Liver (tissue), 9 donors: ENCODE results near the gene PTH2. TPM values are rescaled to one million over a fixed set of nuclear protein-coding genes. Genes with fewer than 3 reads are reported as not detected.

Experiments
- DNase-seq: peaks from one replicate; pipeline ENCODE4 v3.0.0-alpha.2; 2017; ENCODE audit warnings: low spot score
- H3K27ac ChIP-seq, 2 donors: one replicate each; pipeline ENCODE4 v1.7.0; 2013; ENCODE audit warnings: inconsistent platforms in 2 of 2, low read length in 2 of 2, control low read depth in 1 of 2, low read depth in 1 of 2, mild to moderate bottlenecking in 1 of 2
- H3K27me3 ChIP-seq, 4 donors: one replicate each; pipeline versions ENCODE4 v1.6.1 to v1.7.0; 2013; ENCODE audit warnings: low read length in 3 of 4, inconsistent platforms in 1 of 4, mild to moderate bottlenecking in 1 of 4, moderate library complexity in 1 of 4; ENCODE audit not compliant: control insufficient read depth in 4 of 4, insufficient read depth in 4 of 4
- H3K36me3 ChIP-seq, 4 donors: one replicate each; pipeline versions ENCODE4 v1.6.1 to v1.7.0; 2013; ENCODE audit warnings: low read length in 3 of 4, mild to moderate bottlenecking in 3 of 4, low read depth in 1 of 4, moderate library complexity in 1 of 4; ENCODE audit not compliant: control insufficient read depth in 4 of 4, insufficient read depth in 3 of 4
- H3K4me1 ChIP-seq, 4 donors: one replicate each; pipeline versions ENCODE4 v1.6.1 to v1.7.0; 2013; ENCODE audit warnings: low read length in 3 of 4, mild to moderate bottlenecking in 3 of 4, moderate library complexity in 1 of 4; ENCODE audit not compliant: control insufficient read depth in 4 of 4, insufficient read depth in 4 of 4
- H3K4me3 ChIP-seq, 3 donors: one replicate each; pipeline versions ENCODE4 v1.6.1 to v1.7.0; 2013; ENCODE audit warnings: low read length in 3 of 3, control low read depth in 1 of 3, low read depth in 1 of 3, mild to moderate bottlenecking in 1 of 3
- H3K9ac ChIP-seq, 2 donors: one replicate each; pipeline ENCODE4 v1.7.0; 2013; ENCODE audit warnings: low read length in 2 of 2, mild to moderate bottlenecking in 2 of 2, moderate library complexity in 2 of 2, control low read depth in 1 of 2, low read depth in 1 of 2
- H3K9me3 ChIP-seq, 4 donors: one replicate each; pipeline versions ENCODE4 v1.6.1 to v1.7.0; 2013; ENCODE audit warnings: low read length in 3 of 4; ENCODE audit not compliant: control insufficient read depth in 4 of 4
- CTCF ChIP-seq: fragments of 150-350 bp; IDR thresholded peaks from 2 replicates; pipeline ENCODE4 v1.5.1; 2017; ENCODE audit warnings: improper control_type of control experiment, low read depth, low read length; ENCODE audit not compliant: missing input control
- EGR1 ChIP-seq, 2 donors: IDR thresholded peaks; 2 replicates each; pipeline ENCODE4 v1.6.1; 2016 to 2018; ENCODE audit warnings: antibody characterized with exemption in 2 of 2, low read depth in 2 of 2
- FOXA1 ChIP-seq: IDR thresholded peaks from 2 replicates; pipeline ENCODE4 v1.6.1; 2016; ENCODE audit warnings: antibody characterized with exemption
- FOXA2 ChIP-seq: IDR thresholded peaks from 2 replicates; pipeline ENCODE4 v1.6.1; 2016; ENCODE audit warnings: antibody characterized with exemption
- GABPA ChIP-seq, 2 donors: IDR thresholded peaks in 1 of 2; conservative IDR thresholded peaks in 1 of 2; 2 replicates each; pipeline ENCODE4 v1.6.1; 2016; ENCODE audit warnings: antibody characterized with exemption in 2 of 2, mild to moderate bottlenecking in 1 of 2, moderate library complexity in 1 of 2
- HNF4A ChIP-seq, 2 donors: conservative IDR thresholded peaks; 2 replicates each; pipeline ENCODE4 v1.6.1; 2016; ENCODE audit warnings: antibody characterized with exemption in 2 of 2, mild to moderate bottlenecking in 2 of 2
- HNF4G ChIP-seq: IDR thresholded peaks from 2 replicates; pipeline ENCODE4 v1.6.1; 2016; ENCODE audit warnings: antibody characterized with exemption
- JUND ChIP-seq, 2 donors: IDR thresholded peaks; 2 replicates each; pipeline ENCODE4 v1.6.1; 2016; ENCODE audit warnings: antibody characterized with exemption in 2 of 2
- MAX ChIP-seq: IDR thresholded peaks from 2 replicates; pipeline ENCODE4 v1.6.1; 2016; ENCODE audit warnings: antibody characterized with exemption
- NR2F2 ChIP-seq: IDR thresholded peaks from 2 replicates; pipeline ENCODE4 v1.6.1; 2016; ENCODE audit warnings: antibody characterized with exemption
- RAD21 ChIP-seq, 2 donors: IDR thresholded peaks; 2 replicates each; pipeline ENCODE4 v1.6.1; 2016; ENCODE audit warnings: antibody characterized with exemption in 2 of 2, mild to moderate bottlenecking in 2 of 2
- REST ChIP-seq: IDR thresholded peaks from 2 replicates; pipeline ENCODE4 v1.6.1; 2016; ENCODE audit warnings: antibody characterized with exemption, mild to moderate bottlenecking
- RXRA ChIP-seq, 2 donors: IDR thresholded peaks; 2 replicates each; pipeline ENCODE4 v1.6.1; 2017 to 2018; ENCODE audit warnings: antibody characterized with exemption in 2 of 2, mild to moderate bottlenecking in 1 of 2
- SP1 ChIP-seq: IDR thresholded peaks from 2 replicates; pipeline ENCODE4 v1.6.1; 2018; ENCODE audit warnings: antibody characterized with exemption, mild to moderate bottlenecking
- TAF1 ChIP-seq: conservative IDR thresholded peaks from 2 replicates; pipeline ENCODE4 v1.6.1; 2016; ENCODE audit warnings: antibody characterized with exemption, mild to moderate bottlenecking
- YY1 ChIP-seq: IDR thresholded peaks from 2 replicates; pipeline ENCODE4 v1.6.1; 2016; ENCODE audit warnings: antibody characterized with exemption, mild to moderate bottlenecking
- ZBTB33 ChIP-seq: IDR thresholded peaks from 2 replicates; pipeline ENCODE4 v1.6.1; 2016; ENCODE audit warnings: antibody characterized with exemption
- WGBS: extraction: QIAGEN DNeasy Blood & Tissue Kit; methylation state at CpG from one replicate; pipeline ENCODE4 v1.1.7; 2013; 5-methylcytosine and 5-hydroxymethylcytosine counted together
- polyA plus RNA-seq, 2 donors: library from polyadenylated mRNA; stranded (reverse) in 1 of 2; unstranded in 1 of 2; fragments of 200-250 nt in 1 of 2; fragments of >200 nt in 1 of 2; fragmentation: Nextera tagmentation in 1 of 2; extraction: Ambion mirVana in 1 of 2; gene quantifications; one replicate each; pipeline versions ENCODE4 v1.2.1 to v1.2.3, GENCODE V29; 2013 to 2015
- total RNA-seq, 2 donors: library from RNA; depleted of rRNA; stranded (reverse); fragments of >200 nt; gene quantifications; one replicate each; pipeline ENCODE4 v1.2.3, GENCODE V29; 2014
- donor health status: healthy.
- donor health status: healthy.
- donor health status: healthy.
- donor health status: healthy.
- donor health status: healthy.

PTH2 gene
- total and polyA plus RNA-seq, 4 donors, result not detected

- Histone ChIP-seq H3K9ac (no peak overlapping the region), H3K27me3 (no peaks in the 10 kb centered on the region), H3K4me1 (peaks cover 0 to 16% (median 8%) of the 10 kb centered on the region in 4 donors), H3K4me3 (no peak overlapping the region), H3K36me3 (peaks cover 0 to 11% (median 7%) of the 10 kb centered on the region in 4 donors), H3K27ac (no peak overlapping the region), H3K9me3 (no peaks in the 10 kb centered on the region)
- peak; percentile 61 for DNase-seq
- WGBS, result 89% methylated on average over 32 of the region's 32 CpGs
- TF ChIP-seq EGR1 (IDR thresholded peaks at IDR 0.05; ENCODE audit: low read depth in 2 of 2) (no peak), FOXA1 (no peak), SP1 (no peak), HNF4A (conservative IDR thresholded peaks at IDR 0.05) (no peak), MAX (no peak), TAF1 (no peak), FOXA2 (no peak), HNF4G (no peak), NR2F2 (no peak), RXRA (IDR thresholded peaks at IDR 0.05) (no peak), GABPA (IDR thresholded peaks at IDR 0.05 in 1 of 2, conservative IDR thresholded peaks at IDR 0.05 in 1 of 2) (no peak), RAD21 (IDR thresholded peaks at IDR 0.05) (no peak), JUND (IDR thresholded peaks at IDR 0.05) (no peak), CTCF (no peak), YY1 (no peak), REST (no peak), ZBTB33 (no peak)
Observed at GRCh38 chr19:49447485-49448431, 24.5 kb upstream of the PTH2 start.
